Hepatocyte (in vitro differentiated cells): Measurements from ENCODE around the gene AUTS2. TPM values are rescaled to one million over a fixed set of nuclear protein-coding genes. Genes with fewer than 3 reads are reported as not detected.

Experiments
- DNase-seq: peaks from one replicate; pipeline ENCODE4 v3.0.0-alpha.2; 2016; ENCODE audit warnings: low spot score
- H2AFZ ChIP-seq: fragments of 200-600 bp; sonication (generic); 2 replicates; pipeline ENCODE4 v1.6.0; 2016; ENCODE audit warnings: antibody characterized with exemption, mild to moderate bottlenecking
- H3K27ac ChIP-seq: fragments of 200-600 bp; sonication (generic); 2 replicates; pipeline ENCODE4 v1.5.1; 2016; ENCODE audit warnings: mild to moderate bottlenecking
- H3K27me3 ChIP-seq: fragments of 200-600 bp; sonication (generic); 2 replicates; pipeline ENCODE4 v1.6.1; 2016
- H3K36me3 ChIP-seq: fragments of 200-600 bp; sonication (generic); replicated peaks from 2 replicates; pipeline ENCODE4 v1.5.1; 2016; ENCODE audit warnings: low read depth; ENCODE audit not compliant: insufficient read depth
- H3K4me1 ChIP-seq: fragments of 200-600 bp; sonication (generic); 2 replicates; pipeline ENCODE4 v1.5.1; 2016; ENCODE audit warnings: mild to moderate bottlenecking, moderate library complexity; ENCODE audit not compliant: insufficient read depth
- H3K4me2 ChIP-seq: fragments of 200-600 bp; sonication (generic); 2 replicates; pipeline ENCODE4 v1.6.0; 2016
- H3K4me3 ChIP-seq: fragments of 200-600 bp; sonication (generic); 2 replicates; pipeline ENCODE4 v1.5.1; 2016; ENCODE audit warnings: mild to moderate bottlenecking
- H3K79me2 ChIP-seq: fragments of 200-600 bp; sonication (generic); 2 replicates; pipeline ENCODE4 v1.6.0; 2017; ENCODE audit warnings: mild to moderate bottlenecking
- H3K9me2 ChIP-seq: fragments of 200-600 bp; sonication (generic); replicated peaks from 2 replicates; pipeline ENCODE4 v1.6.0; 2017; ENCODE audit warnings: mild to moderate bottlenecking; ENCODE audit not compliant: insufficient read depth
- H3K9me3 ChIP-seq: fragments of 200-600 bp; sonication (generic); 2 replicates; pipeline ENCODE4 v1.5.1; 2016; ENCODE audit warnings: low read depth, mild to moderate bottlenecking
- H4K20me1 ChIP-seq: fragments of 200-600 bp; sonication (generic); 2 replicates; pipeline ENCODE4 v1.6.0; 2016; ENCODE audit warnings: mild to moderate bottlenecking; ENCODE audit not compliant: insufficient read depth, poor library complexity, severe bottlenecking
- CTCF ChIP-seq: fragments of 200-600 bp; sonication (generic); IDR thresholded peaks from 2 replicates; pipeline ENCODE4 v1.5.1; 2016; ENCODE audit warnings: antibody characterized with exemption, mild to moderate bottlenecking; ENCODE audit not compliant: poor library complexity
- EZH2 ChIP-seq: fragments of 200-600 bp; sonication (generic); IDR thresholded peaks from 2 replicates; pipeline ENCODE4 v1.6.1; 2016; ENCODE audit warnings: antibody characterized with exemption, mild to moderate bottlenecking, borderline replicate concordance
- EZH2phosphoT487 ChIP-seq: fragments of 200-600 bp; sonication (generic); IDR thresholded peaks from one replicate; pipeline ENCODE4 v1.6.1; 2018; ENCODE audit warnings: antibody characterized with exemption, mild to moderate bottlenecking, low read depth, moderate library complexity; ENCODE audit not compliant: unreplicated experiment, severe bottlenecking
- WGBS: methylation state at CpG from one replicate; pipeline ENCODE4 v1.1.6; 2016; ENCODE audit warnings: low lambda C conversion rate; ENCODE audit errors: missing lambda C conversion rate; 5-methylcytosine and 5-hydroxymethylcytosine counted together
- polyA plus RNA-seq: library from polyadenylated mRNA; unstranded; fragments of >200 nt; fragmentation: Nextera tagmentation; extraction: Ambion mirVana; gene quantifications from 2 replicates; pipeline ENCODE4 v1.2.1, GENCODE V29; 2016
- total RNA-seq: library from RNA; depleted of rRNA; stranded (reverse); fragments of >200 nt; gene quantifications from 2 replicates; pipeline ENCODE4 v1.2.3, GENCODE V29; 2014

The AUTS2 gene
- total and polyA plus RNA-seq, 2 experiments from 2014 or later: 34.4 to 40.9 TPM

DNA sequence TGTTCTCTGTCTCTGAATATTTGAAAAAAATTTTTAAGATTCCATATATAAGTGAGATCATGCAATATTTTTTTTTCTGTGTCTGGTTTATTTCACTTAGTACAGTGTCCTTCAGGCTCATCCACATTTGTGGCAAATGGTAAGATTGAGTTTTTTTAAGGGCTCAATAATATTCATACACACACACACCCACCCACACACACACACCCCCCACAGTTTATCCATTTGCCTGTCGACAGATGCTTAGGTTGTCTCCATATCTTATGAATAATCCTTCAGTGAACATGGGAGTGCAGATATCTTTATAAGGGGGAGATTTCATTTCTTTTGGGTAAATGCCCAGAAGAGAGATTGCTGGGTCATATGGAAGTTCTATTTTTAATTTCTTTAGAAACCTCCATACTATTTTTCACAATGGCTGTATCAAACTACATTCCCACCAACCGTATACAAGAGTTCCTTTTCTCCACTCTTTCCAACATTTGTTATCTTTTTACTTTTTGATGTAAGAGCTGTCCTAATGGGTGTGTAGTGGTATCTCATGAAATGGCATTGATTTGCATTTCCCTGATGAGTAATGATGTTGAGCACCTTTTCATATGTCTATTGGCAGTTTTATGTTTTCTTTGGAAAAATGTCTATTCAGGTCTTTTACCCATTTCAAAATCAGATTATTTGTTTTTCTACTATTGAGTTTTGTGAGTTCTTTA is 35.0 kb downstream of the AUTS2 start:
- Histone ChIP-seq H4K20me1 (peaks cover 9% of the 10 kb centered on the region), H3K79me2 (peaks cover 41% of the 10 kb centered on the region), H3K36me3 (no peaks in the 10 kb centered on the region), H3K4me3 (no peak overlapping the region), H2AFZ (no peak overlapping the region), H3K27me3 (no peaks in the 10 kb centered on the region), H3K9me2 (no peaks in the 10 kb centered on the region), H3K9me3 (no peaks in the 10 kb centered on the region), H3K4me2 (no peak overlapping the region), H3K27ac (no peak overlapping the region), H3K4me1 (peaks cover 6% of the 10 kb centered on the region)
- WGBS: 82% methylated on average over 2 of the region's 2 CpGs
- TF ChIP-seq CTCF (no peak), EZH2phosphoT487 (no peak), EZH2 (no peak)
- no peak for DNase-seq

DNA sequence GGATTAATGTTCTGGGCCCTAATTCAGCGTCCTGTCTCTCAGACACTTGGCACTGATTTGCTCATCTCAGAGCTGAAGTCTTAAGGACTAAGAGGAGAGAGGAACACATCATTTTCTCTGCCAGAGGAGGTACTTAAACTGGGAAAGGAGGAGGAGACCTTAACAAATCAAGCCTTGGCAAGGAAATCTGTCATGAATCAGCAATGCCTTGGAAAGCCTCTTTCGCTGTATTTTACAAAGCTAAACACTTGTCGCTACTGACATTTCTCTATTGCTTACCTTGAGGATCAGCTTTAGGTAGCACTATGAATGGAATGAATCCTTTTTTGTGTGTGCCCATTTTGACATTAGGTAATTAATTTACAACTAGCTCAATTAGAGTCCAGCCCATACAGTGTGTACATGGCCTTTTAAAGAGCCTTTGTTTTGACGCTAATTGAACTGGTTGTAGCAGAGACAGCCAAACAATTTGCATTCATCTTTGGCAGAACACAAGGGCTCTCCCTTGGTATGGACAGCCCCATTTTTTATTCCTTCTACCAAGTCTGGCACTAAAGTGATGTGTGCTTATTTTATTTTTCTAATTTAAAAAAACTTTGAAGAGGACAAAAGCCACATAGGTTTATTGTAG is 37.4 kb downstream of the AUTS2 start:
- no peaks in the 10 kb centered on the region for H3K9me2 ChIP-seq
- DNase-seq: no peak
- H3K27me3 ChIP-seq: no peaks in the 10 kb centered on the region
- H3K4me3 ChIP-seq: no peak overlapping the region
- peaks cover 33% of the 10 kb centered on the region for H3K79me2 ChIP-seq
- no peaks in the 10 kb centered on the region for H3K36me3 ChIP-seq
- H2AFZ ChIP-seq: no peak overlapping the region
- peaks cover 9% of the 10 kb centered on the region for H3K4me1 ChIP-seq
- H3K27ac ChIP-seq: no peak overlapping the region
- H3K9me3 ChIP-seq: no peaks in the 10 kb centered on the region
- no peak overlapping the region for H3K4me2 ChIP-seq
- WGBS: 81% methylated on average over 4 of the region's 4 CpGs
- peaks cover 10% of the 10 kb centered on the region for H4K20me1 ChIP-seq
- TF ChIP-seq EZH2 (no peak), CTCF (no peak), EZH2phosphoT487 (no peak)

DNA sequence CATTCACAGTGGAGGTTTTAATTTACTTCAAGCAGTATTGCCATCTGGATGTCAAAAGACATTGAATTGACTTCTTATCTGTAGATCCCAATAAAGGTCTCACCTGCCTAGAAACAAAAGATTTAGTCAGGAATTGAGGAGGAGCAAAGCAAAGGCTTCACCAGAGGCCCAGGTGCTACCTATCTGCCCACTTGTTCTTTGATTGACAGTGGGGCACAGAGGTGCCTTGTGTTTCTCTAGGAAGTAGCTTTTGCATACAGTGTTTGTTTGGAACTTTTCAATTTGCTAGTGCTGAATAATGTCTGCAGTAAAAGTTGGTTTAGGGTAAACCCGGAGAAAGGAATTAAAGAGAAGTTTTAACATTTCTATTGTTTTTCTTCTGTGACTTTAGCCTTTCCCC is 40.4 kb downstream of the AUTS2 start:
- TF ChIP-seq EZH2 (no peak), CTCF (no peak), EZH2phosphoT487 (no peak)
- Histone ChIP-seq H3K9me2 (no peaks in the 10 kb centered on the region), H3K4me1 (peaks cover 17% of the 10 kb centered on the region), H3K9me3 (no peaks in the 10 kb centered on the region), H4K20me1 (peaks cover 13% of the 10 kb centered on the region), H3K36me3 (no peaks in the 10 kb centered on the region), H3K27ac (no peak overlapping the region), H3K27me3 (no peaks in the 10 kb centered on the region), H3K4me2 (no peak overlapping the region), H3K4me3 (no peak overlapping the region), H2AFZ (no peak overlapping the region), H3K79me2 (peaks cover 32% of the 10 kb centered on the region)
- no peak for DNase-seq
- 77% methylated on average over 1 of the region's 1 CpG for WGBS
